ENCODE results near the gene GDPD5.

The GDPD5 gene

DNA sequence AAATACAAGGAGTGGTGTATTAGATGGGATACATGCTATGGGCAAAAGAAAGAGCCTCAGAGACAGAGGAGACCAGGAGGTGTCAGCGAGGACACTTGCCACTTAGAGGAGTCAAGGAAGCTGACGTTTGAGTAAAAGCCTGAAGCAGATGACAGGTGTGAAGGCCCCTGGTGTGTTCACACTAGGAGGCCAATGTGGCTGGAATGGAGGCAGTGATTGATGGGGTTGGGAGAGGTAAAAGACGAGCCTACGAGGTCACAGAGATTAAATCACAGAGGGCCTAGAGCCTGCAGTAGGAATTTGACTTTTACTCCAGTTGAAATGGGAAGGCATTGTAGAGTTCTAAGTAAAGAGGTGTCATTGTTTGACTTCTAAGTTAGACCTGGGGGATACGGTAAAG, 12.0 kb upstream of the GDPD5 start:
- Histone ChIP-seq H3K27me3 (ENCODE audit: insufficient read depth, low read depth) (no peaks in the 10 kb centered on the region), H4K20me1 (ENCODE audit: insufficient read depth) (no peaks in the 10 kb centered on the region), H3K9ac (no peak overlapping the region), H3K4me1 (ENCODE audit: low read depth, poor library complexity, severe bottlenecking) (peaks cover 5% of the 10 kb centered on the region), H2AFZ (ENCODE audit: low read depth) (no peak overlapping the region), H3K27ac (no peak overlapping the region), H3K36me3 (ENCODE audit: insufficient read depth) (no peaks in the 10 kb centered on the region), H3K4me3 (IDR thresholded peaks at IDR 0.05; ENCODE audit: insufficient read depth, low read depth, low read length) (no peak overlapping the region), H3K79me2 (ENCODE audit: insufficient read depth, low read depth) (no peaks in the 10 kb centered on the region), H3K4me2 (no peak overlapping the region)
- TF ChIP-seq, protein P1, sequence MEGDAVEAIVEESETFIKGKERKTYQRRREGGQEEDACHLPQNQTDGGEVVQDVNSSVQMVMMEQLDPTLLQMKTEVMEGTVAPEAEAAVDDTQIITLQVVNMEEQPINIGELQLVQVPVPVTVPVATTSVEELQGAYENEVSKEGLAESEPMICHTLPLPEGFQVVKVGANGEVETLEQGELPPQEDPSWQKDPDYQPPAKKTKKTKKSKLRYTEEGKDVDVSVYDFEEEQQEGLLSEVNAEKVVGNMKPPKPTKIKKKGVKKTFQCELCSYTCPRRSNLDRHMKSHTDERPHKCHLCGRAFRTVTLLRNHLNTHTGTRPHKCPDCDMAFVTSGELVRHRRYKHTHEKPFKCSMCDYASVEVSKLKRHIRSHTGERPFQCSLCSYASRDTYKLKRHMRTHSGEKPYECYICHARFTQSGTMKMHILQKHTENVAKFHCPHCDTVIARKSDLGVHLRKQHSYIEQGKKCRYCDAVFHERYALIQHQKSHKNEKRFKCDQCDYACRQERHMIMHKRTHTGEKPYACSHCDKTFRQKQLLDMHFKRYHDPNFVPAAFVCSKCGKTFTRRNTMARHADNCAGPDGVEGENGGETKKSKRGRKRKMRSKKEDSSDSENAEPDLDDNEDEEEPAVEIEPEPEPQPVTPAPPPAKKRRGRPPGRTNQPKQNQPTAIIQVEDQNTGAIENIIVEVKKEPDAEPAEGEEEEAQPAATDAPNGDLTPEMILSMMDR (conservative IDR thresholded peaks at IDR 0.05; ENCODE audit: low read depth, low read length), result no peak

DNA sequence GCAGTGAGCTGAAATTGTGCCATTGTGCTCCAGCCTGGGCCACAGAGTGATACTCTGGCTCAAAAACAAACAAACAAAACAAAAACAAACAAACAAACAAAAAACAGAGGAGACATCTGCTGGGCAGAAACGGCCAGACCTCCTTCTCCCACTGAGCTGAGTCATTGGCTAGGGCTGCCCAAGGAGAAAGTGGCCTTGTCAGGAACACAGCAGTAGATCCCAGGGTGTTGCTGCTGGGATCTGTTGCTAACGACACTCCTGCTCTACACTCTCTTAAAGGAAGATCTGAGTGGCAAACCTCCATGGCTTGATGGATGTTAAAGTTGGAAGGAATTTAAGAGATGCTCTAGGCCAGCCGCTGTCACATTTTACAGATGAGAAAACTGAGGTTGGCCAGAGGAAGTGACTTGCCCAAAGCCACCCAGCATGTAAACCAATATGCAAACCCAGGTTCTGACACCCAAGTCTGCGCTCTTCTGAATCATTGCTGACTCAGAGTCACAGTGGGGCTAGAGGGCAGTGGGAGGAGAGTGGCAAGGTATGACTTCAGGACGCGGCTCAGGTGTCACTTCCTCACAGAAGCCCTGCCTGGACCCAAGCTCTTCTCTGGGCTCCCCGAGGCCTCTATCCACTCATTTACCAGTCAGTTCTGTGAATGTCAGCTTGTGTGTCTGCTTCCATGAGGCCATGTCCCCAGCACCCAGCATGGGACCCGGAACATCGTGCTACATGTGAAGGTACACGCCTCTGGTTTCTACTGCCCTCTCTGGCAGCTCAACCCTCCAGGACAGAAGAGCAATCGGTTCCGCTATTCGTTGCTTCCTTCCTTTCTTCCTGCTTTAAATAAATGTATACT, 11.3 kb upstream of the GDPD5 start:
- H3K4me2 ChIP-seq, result no peak overlapping the region
- no peak overlapping the region for H3K27ac ChIP-seq
- TF ChIP-seq, protein P1 (conservative IDR thresholded peaks at IDR 0.05; ENCODE audit: low read depth, low read length), result no peak
- H2AFZ ChIP-seq (ENCODE audit: low read depth), result no peak overlapping the region
- H3K79me2 ChIP-seq (ENCODE audit: insufficient read depth, low read depth), result no peaks in the 10 kb centered on the region
- no peaks in the 10 kb centered on the region for H3K36me3 ChIP-seq (ENCODE audit: insufficient read depth)
- H3K9ac ChIP-seq, result no peak overlapping the region
- H3K4me3 ChIP-seq (IDR thresholded peaks at IDR 0.05; ENCODE audit: insufficient read depth, low read depth, low read length), result no peak overlapping the region
- H3K4me1 ChIP-seq (ENCODE audit: low read depth, poor library complexity, severe bottlenecking), result peaks cover 8% of the 10 kb centered on the region
- no peaks in the 10 kb centered on the region for H4K20me1 ChIP-seq (ENCODE audit: insufficient read depth)
- H3K27me3 ChIP-seq (ENCODE audit: insufficient read depth, low read depth), result no peaks in the 10 kb centered on the region

DNA sequence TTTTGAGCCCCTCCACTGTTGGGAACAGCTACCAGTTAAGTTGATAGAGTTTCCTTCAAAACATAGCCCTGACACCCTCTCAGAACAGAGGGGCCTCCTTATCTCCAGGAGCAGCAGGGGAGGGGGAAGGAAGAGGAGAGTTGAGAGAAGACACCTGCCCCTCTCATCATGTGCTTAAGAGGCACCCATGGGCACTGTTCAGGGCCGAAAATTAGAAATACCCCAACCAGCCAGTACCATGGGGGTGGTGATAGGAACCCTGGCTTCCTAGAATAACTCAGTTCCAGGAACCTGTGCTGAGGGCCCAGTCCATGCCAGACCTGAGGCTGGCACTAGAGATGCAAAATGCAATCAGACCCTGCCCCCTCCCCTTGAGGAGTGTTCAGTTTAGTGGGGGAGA, 9.3 kb upstream of the GDPD5 start:
- Histone ChIP-seq H3K27ac (no peak overlapping the region), H4K20me1 (ENCODE audit: insufficient read depth) (no peaks in the 10 kb centered on the region), H3K36me3 (ENCODE audit: insufficient read depth) (no peaks in the 10 kb centered on the region), H3K9ac (no peak overlapping the region), H3K4me1 (ENCODE audit: low read depth, poor library complexity, severe bottlenecking) (peaks cover 9% of the 10 kb centered on the region), H3K4me3 (IDR thresholded peaks at IDR 0.05; ENCODE audit: insufficient read depth, low read depth, low read length) (no peak overlapping the region), H3K4me2 (no peak overlapping the region), H3K27me3 (ENCODE audit: insufficient read depth, low read depth) (no peaks in the 10 kb centered on the region), H2AFZ (ENCODE audit: low read depth) (no peak overlapping the region), H3K79me2 (ENCODE audit: insufficient read depth, low read depth) (no peaks in the 10 kb centered on the region)
- TF ChIP-seq, protein P1 (conservative IDR thresholded peaks at IDR 0.05; ENCODE audit: low read depth, low read length), result no peak

DNA sequence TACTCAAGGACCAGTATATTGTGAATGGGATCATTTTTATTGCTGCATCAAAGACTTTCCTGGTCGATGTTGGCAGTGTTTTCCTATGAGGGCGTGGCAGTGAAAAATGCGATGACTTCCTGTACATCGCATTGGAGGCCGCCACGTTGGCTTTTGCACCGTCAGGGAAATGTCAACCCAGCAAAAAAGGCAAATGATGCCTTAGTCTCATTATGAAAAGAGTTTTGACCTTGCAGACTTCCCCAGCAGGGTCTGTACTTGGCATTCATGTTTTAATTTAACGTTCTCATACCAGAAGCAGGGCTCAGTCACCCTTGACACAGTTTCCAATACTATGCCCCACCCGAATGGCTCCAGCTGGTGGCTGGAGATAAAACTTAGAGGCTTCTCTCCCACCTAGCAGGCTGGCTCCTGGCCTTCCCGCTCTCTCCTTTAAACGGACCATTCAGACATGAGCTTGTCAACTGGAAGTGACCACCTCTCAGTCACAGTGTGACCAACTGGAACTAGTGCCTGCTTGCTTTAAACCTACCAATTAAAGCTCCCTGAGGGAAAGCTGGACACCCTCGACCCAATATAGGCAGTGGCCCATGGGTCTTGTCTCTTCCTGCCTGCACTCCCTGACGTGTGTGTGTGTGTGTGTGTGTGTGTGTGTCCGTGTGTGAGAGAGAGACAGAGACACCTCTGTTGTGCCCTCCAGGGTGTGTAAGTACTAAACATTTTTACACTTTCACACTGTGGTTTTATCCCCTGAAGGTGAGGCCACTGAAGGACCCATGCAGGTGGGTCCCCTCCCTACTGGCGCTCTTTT, 8.7 kb upstream of the GDPD5 start:
- Histone ChIP-seq H3K4me2 (no peak overlapping the region), H3K4me3 (IDR thresholded peaks at IDR 0.05; ENCODE audit: insufficient read depth, low read depth, low read length) (no peak overlapping the region), H3K4me1 (ENCODE audit: low read depth, poor library complexity, severe bottlenecking) (peaks cover 9% of the 10 kb centered on the region), H3K9ac (no peak overlapping the region), H3K27me3 (ENCODE audit: insufficient read depth, low read depth) (no peaks in the 10 kb centered on the region), H3K27ac (no peak overlapping the region), H3K36me3 (ENCODE audit: insufficient read depth) (no peaks in the 10 kb centered on the region), H3K79me2 (ENCODE audit: insufficient read depth, low read depth) (no peaks in the 10 kb centered on the region), H2AFZ (ENCODE audit: low read depth) (no peak overlapping the region), H4K20me1 (ENCODE audit: insufficient read depth) (no peaks in the 10 kb centered on the region)
- TF ChIP-seq, protein P1 (conservative IDR thresholded peaks at IDR 0.05; ENCODE audit: low read depth, low read length), result no peak

All from KMS-11 (cell line).